GM06990 (cell line): ENCODE measurements around the gene KIF5B.
"Not testable (repeated sequence)": the region's sequence is repeated elsewhere in the genome, so short reads cannot be mapped to it uniquely, and the experiment has no call there.

Experiments
- DNase-seq: peaks from one replicate; pipeline ENCODE4 v3.0.0-alpha.2; 2011; ENCODE audit not compliant: insufficient read length; ENCODE audit errors: extremely low read depth
- H3K27me3 ChIP-seq: replicated peaks from 2 replicates; pipeline ENCODE4 v1.6.0; 2011; ENCODE audit warnings: low read length; ENCODE audit not compliant: control insufficient read depth, insufficient read depth
- H3K36me3 ChIP-seq: 2 replicates; pipeline ENCODE4 v1.5.1; 2011; ENCODE audit warnings: low read length; ENCODE audit not compliant: control insufficient read depth, insufficient read depth
- H3K4me3 ChIP-seq: replicated peaks from 2 replicates; pipeline ENCODE4 v1.5.1; 2011; ENCODE audit warnings: low read depth, mild to moderate bottlenecking, control low read depth, low read length
- CTCF ChIP-seq: IDR thresholded peaks from 2 replicates; pipeline ENCODE4 v1.5.1; 2011; ENCODE audit warnings: low read length, control low read depth, mild to moderate bottlenecking, inconsistent platforms; ENCODE audit not compliant: insufficient read depth, poor library complexity, severe bottlenecking

The KIF5B gene

DNA sequence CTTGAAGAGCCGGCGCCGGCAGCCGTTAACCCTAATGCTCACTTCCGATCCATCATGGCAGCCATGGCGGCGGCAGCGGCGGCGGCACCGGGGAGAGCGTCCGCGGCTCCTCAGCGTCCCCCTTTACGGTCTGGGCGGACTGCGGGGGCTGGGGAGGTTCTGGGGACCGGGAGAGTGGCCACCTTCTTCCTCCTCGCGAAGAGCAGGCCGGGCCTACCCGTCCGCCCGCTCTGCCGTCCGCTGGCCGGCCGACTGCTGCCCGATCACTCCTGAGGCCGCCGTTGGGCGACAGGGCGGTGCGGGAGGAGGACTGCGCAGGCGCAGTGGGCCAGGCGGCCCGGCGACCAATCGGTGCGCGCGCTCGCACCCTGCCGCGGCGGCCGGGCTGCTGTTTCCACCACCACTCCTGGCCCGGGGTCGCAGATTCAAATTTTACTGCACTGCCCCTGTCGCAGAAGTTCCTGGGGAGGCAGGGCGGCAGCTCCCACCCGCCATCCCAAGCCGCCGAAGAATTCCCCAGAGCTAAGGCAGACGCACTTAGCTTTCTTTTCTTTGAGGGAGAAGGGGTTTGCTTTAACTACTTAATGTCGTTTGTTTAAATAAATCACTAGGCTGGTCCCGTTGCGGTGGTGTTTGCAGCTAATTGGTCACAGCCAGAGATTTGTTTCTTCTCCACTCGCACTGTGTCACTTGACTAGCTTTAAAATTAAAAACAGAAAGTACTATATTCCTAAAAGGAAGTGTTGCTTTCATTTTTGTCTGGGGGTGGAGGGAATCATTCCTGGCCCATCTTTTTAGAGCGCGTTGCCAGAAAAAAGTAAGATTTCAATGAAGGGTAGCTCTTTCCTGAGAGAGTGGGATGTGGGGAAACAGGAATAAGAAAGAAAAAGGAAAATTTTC, at the start of gene KIF5B:
TSS of gene KIF5B (minus strand) at position 290 of the 900 bp plus-strand sequence. CDS start 452 bp downstream, outside the sequence.
- DNase-seq: peak; percentile 95
- Histone ChIP-seq H3K4me3 (peak within 1 kb of the TSS; percentile 87), H3K27me3 (no peaks in the 10 kb centered on the region), H3K36me3 (no peaks in the 10 kb centered on the region)
- no peak for TF ChIP-seq CTCF

GRCh38 chr10:32105782-32106382, 49.7 kb upstream of the KIF5B start:
- H3K4me3 ChIP-seq: no peak overlapping the region
- DNase-seq: no peak
- H3K36me3 ChIP-seq: no peaks in the 10 kb centered on the region
- no peak for TF ChIP-seq CTCF
- no peaks in the 10 kb centered on the region for H3K27me3 ChIP-seq

- no peak for TF ChIP-seq CTCF
- Histone ChIP-seq H3K36me3 (no peaks in the 10 kb centered on the region), H3K4me3 (no peak overlapping the region), H3K27me3 (no peaks in the 10 kb centered on the region)
- DNase-seq: no peak
Observed at GRCh38 chr10:32104622-32105509, 48.6 kb upstream of the KIF5B start.

DNA sequence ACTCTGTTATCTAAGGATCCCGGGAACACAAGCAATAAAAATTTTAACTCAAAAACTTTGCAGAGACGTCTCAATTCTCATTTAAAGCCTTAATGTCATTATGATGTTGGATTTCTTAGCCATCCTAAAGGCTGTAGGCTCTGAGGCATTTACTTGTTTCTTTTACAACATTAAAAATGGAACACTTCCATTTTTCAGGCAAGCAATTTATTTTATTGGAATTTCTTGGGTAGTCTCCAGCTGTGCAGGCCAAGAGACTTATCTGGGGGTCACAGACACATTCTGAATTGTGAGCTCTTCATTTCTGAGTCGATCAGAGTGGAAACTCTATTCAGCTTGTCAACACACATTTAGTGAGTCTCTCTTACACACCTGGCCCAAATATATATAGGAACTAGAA, 48.0 kb upstream of the KIF5B start:
- no peaks in the 10 kb centered on the region for H3K27me3 ChIP-seq
- TF ChIP-seq CTCF: no peak
- H3K4me3 ChIP-seq: no peak overlapping the region
- no peak for DNase-seq
- no peaks in the 10 kb centered on the region for H3K36me3 ChIP-seq

DNA sequence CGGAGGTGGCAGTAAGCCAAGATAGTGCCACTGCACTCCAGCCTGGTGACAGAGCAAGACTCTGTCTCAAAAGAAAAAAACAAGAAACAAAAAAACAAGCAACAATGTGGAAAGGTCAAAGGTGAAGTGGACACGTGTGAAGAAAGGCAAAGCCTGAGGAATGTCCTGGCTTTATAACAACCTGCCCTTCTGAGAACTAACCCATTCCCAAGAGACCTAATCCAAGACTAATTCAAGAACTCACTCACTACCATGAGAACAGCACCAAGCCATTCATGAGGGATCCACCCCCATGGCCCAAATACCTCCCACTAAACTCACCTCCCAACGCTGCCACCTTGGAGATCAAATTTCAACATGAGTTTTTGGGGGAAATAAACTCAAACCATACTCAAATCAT, 47.5 kb upstream of the KIF5B start:
- DNase-seq: no peak
- H3K27me3 ChIP-seq: no peaks in the 10 kb centered on the region
- no peaks in the 10 kb centered on the region for H3K36me3 ChIP-seq
- no peak overlapping the region for H3K4me3 ChIP-seq
- TF ChIP-seq CTCF: no peak

DNA sequence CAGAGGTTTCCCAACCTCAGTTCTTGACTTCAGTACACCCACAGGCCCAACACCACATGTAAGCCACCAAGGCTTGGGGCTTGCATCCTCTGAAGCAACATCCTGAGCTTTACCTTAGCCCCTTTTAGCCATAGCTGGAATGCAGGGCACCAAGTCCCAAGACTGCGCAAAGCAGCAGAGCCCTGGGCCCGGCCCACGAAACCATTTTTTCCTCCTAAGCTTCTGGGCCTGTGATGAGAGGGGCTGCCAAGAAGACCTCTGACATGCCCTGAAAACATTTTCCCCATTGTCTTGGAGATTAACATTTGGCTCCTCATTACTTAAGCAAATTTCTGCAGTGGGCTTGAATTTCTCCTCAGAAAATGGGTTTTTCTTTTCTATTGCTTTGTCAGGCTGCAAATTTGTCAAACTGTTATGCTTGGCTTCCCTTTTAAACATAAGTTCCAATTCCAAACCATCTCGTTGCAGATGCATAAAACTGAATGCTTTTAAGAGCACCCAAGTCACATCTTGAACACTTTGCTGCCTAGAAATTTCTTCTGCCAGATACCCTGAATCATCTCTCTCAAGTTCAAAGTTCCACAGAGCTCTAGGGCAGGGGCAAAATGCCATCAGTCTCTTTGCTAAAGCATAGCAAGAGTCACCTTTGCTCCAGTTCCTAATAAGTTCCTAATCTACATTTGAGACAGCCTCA, 42.5 kb upstream of the KIF5B start:
- H3K36me3 ChIP-seq, H3K4me3 ChIP-seq, H3K27me3 ChIP-seq, DNase-seq: not testable (repeated sequence)
